ENCODE results near the gene HSD17B14.
"Not testable (repeated sequence)": the region's sequence is repeated elsewhere in the genome, so short reads cannot be mapped to it uniquely, and the experiment has no call there.

HSD17B14 gene

DNA sequence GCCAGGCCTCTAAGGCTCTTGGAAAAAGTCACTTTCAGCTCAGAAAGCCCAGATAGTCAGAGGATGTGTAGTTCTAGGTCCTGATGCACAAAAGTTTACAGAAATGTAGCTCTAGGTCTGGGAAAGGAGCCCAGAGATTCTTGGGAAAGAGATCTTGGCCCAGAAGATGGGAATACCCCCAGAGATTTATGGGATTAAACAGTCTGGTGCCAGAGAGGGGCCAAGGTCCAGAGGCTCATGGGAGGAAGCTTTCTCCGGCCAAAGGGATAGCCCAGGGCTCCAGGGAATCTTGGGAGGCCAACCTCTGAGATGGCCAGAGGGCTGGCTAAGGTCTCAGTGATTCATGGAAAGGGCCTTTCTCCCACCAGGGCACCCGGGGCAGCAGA is 40.6 kb downstream of the HSD17B14 start:
- DNase-seq = no peak

DNA sequence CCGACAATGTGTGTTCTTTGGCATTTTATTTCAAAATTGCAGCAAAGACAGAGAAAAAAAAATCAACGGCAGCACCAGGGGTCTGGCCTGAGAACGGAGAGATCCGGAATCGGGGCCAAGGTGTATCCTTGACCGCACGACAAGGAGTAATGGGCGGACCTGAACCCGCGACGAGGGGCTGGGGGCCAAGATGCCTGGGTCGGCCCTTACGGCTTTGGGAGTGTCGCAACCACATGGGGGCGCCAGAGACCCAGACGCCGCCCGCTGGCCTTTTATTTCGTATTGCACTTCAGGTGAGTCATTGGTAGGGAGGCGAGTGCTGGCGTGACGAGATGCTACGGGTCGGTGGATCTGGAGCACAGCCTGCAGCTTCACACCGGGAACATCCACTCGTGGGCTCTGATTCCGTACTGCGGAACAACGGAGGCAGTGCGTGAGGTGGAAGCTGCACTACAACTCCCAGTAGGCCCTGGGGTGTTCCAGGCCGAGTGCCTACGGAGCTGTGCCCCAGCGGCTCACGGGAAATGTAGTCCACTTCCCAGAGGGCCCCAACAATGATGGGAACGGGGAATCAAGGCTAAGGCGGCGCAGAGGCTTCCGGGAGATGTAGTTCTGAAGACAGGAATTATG is 41.1 kb downstream of the HSD17B14 start:
- peak; percentile 72 to 94 (median 86) for DNase-seq

DNA sequence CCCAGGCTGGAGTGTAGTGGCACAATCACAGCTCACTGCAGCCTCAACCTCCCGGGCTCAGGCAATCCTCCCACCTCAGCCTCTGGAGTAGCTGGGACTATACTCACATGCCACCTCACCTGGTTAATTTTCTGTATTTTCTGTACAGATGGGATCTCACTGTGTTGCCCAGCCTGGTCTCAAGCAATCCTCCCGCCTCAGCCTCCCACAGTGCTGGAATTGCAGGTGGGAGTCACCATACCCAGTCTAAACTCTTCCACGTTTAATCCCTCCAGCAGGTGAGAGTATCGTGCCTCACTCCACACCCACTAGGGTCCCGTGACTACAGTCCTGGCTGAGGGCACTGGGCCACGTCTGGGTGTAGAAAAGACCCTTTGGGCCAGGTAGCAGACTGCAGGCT is 42.0 kb downstream of the HSD17B14 start:
- DNase-seq = no peak

DNA sequence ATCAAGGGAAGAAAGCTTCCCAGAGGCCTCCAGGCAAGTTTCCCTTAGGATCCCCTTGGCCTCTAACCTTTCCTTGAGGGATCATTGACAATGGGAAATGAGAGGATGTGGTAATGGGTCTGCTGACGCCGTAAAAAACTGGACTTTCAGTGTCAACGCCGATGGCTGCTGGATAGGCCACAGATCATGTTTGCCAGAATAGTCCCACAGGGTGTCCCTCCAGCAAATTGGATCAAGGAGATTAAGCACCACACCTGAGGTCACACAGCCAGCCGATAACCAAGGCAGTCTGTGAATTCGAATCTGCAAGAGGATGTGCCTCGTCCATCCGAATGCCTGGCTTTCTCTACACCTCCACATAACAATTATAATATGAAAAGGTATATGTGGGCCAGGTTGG is 43.0 kb downstream of the HSD17B14 start:
- no peak for DNase-seq

DNA sequence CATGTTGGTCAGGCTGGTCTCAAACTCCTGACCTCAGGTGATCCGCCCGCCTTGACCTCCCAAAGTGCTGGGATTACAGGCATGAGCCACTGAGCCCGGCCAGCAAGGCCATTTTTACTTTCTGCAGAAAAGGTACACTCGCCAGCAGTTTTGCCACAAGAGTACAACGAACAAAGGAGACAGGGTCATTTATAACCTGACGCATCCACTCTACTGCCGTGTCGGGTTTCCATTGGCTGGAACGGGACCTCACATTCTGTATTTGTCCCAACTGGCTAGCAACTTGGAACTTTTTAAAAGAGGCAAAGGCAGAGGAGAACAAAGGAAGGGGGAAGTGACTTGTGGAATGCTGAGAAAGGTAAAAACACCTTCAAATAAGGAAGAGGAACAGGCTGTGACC is 49.0 kb downstream of the HSD17B14 start:
- not testable (repeated sequence) for DNase-seq

DNA sequence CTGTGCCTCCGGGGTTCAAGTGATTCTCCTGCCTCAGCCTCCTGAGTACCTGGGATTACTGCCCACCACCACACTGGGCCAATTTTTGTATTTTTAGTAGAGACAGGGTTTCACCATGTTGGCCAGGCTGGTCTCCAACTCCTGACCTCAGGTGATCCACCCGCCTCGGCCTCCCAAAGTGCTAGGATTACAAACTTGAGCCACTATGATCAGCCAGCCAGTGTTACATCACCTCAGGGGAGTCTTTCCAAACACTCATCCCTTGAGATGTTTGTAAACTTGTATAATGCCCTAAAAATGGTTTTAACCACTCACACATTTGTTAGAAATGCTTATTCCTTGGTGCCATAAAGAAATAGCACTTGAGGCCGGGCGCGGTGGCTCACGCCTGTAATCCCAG is 49.9 kb downstream of the HSD17B14 start:
- DNase-seq = not testable (repeated sequence)

DNA sequence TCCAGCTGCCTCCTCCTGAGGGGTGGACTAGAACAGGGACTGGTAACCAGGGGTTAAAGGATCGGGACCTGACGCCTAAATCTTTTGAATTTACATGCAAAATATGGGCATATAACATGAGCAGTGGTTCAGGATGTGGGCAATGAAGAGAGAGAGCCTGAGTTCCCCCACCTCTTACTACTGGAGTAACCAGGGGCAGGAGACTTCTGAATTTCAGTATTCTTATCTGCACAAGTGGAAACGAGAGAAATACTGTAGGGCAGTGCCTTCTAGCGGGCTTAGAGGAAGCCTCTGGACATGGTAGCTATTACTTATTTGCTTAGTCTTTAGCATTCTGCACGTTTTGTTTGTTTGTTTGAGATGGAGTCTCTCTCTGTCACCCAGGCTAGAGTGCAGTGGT is 51.8 kb downstream of the HSD17B14 start:
- DNase-seq = no peak

DNA sequence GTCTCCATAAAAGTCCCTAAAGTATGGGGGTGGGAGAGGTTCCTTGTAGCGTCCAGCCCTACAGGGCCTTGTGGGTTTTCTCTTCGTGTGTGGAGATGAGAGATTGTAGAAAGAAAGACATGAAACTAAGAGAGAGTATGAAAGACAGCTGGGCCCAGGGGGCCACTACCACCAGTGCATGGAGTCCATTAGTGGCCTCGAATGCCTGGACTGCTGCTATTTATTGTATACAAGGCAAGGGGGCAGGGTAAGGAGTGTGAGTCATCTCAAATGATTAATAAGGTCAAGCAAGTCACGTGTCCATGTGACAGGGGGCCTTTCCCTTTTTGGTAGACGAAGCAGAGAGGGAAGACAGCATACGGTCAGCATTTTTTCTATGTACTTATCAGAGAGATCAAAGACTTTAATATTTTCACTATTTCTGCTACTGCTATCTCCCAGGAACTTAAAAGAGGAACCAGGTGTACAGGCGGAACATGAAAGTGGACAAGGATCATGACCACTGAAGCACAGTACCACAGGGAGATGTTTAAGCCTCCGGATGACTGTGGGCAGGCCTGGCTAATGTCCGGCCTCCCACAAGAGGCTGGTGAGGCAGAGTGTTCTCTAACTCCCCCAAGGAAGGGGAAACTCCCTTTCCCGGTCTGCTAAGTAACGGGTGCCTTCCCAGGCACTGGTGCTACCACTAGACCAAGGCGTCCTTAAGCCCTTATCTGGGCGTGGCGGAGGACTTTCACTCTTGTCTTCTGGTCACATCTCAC is 55.5 kb downstream of the HSD17B14 start:
- DNase-seq = no peak

DNA sequence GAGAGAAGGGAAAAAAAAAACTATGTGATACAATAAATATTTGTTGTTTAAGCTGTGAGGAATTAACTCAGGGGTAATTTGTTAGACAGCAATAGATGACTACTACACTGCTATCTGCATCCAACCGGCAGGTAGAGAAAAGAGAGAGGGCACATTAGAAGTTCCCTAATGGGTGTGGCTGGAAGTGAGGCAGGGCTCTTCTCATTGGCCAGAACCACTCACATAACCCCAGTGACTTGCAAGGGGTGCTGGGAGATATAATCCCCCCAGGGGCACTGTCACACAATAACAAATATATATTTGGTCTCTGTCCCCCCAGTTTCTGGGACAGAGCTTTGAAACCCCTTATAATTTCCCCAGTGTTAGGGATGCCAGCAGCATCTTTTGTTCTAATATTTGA is 56.7 kb downstream of the HSD17B14 start:
- DNase-seq = no peak

DNA sequence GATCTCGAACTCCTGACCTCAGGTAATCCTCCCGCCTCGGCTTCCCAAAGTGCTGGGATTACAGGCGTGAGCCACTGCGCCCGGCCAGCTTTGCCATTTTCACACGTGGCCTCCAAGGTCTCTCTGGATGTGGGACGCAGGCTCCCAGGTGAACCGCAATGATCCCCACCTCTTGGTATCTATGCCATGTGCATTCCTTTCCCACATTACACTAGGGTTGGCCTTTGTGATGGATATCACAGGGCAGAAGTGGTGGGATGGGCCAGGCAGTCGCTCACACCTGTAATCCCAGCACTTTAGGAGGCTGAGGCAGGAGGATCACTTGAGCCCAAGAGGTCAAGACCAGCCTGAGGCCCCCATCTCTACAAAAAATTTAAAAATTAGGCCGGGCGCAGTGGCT is 58.6 kb downstream of the HSD17B14 start:
- DNase-seq = no peak

DNA sequence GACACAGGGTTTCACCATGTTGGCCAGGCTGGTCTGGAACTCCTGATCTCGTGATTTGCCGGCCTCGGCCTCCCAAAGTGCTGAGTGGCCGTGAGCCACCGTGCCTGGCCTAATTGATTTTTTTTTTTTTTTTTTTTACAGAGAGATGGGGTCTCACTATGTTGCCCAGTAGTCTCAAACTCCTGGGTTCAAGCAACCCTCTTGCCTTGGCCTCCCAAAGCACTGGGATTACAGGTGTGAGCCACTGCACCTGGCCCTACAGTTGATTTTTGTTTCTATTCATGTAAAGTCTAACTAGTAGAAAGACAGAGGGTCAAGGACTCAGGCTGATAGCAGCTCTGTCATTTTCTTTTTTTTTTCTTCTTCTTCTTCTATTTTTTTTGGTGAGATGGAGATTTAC is 59.2 kb downstream of the HSD17B14 start:
- DNase-seq = no peak

DNA sequence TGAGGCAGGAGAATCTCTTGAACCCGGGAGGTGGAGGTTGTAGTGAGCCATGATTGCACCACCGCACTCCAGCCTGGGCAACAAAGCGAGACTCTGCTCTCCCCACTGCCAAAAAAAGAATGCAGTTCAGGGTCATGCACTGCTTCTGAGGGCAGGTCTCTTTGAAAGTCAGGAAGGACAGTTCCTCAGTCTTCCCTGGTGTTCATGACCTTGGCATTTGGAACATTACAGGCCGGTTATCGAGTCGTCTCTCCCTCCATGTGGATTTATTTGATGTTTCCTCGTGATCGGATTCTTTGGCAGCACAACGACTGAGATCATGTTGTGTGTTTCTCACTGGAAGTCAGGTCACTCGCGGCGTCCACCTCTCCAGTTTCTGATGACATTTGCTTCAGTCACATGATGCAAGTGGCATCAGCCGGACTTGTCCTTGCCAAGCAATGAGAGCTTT is 63.8 kb downstream of the HSD17B14 start:
- DNase-seq = no peak

DNA sequence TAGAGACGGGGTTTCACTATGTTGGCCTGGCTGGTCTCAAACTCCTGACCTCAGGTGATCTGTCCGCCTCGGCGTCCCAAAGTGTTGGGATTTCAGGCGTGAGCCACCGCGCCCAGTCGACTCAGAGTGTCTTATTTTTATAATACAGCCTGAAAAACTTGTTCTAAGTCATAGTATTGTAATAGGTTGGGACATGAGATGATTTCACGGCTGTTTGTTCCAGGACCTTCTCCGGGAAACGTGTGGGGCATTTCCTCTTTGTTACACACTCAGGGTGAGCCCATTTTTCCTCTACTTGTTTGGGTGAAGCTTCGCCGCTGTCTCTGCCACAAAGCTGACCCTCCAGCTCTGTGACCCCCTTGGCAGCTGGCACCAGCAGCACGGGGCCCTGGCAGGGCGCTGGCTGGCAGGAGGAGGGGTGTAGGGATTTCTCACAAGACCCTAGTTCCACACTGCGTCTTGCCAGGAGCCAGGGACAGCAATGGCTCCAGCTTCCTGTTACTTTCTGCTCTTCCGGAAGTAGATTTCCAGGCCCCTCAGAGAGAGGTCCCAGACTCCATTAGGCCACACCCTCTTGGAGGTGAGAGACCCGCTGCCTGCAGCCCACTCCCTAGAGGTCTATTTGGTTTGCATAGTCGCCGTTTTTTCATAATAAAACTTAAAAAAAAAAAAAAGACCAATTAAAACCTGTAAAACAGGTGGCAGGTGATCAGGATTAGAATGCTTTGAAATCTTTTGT is 65.4 kb downstream of the HSD17B14 start:
- DNase-seq = no peak

DNA sequence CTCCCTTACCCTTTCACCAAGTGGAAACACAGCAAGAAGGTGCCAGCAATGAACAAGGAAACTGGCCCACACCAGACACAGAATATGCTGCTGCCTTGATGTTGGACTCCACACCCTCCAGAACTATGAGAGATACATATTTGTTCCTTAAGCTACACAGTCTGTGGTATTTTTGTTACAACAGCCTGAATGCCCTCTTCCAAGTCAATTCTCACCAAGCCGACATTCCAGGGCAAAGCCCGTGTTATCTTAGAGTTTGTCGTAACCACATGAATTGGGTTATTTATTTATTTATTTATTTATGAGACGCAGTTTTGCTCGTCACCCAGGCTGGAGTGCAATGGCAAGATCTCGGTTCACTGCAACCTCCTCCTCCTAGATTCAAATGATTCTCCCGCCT is 66.0 kb downstream of the HSD17B14 start:
- no peak for DNase-seq

DNA sequence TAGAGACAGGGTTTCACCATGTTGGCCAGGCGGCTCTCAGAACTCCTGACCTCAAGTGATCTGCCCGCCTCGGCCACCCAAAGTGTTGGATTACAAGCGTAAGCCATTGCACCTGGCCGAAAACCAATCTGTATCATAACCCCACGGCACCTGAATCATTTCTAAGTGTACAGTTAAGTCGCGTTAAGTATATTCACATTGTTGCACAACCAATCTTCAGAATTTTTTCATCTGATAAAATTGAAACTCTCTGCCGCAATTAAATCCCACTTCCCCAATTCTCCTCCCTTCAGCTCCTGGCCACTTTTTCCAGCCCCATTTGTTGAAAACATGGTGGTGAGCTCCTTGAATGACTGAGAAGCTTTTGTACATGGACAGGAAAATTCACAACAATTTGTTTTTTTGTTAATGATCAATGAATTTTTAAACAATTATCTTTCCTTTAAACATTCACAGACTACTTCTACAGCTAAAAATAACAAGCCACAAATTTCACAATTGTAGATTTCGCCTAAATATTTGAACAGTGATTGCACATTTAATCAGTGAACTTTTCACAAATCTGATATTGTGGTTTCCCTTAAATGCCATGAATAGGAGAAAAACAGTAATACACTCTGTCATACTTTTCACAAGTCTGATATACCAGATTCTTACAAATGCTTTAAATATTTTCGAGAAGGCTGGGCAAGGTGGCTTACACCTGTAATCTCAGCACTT is 67.1 kb downstream of the HSD17B14 start:
- DNase-seq = no peak

DNA sequence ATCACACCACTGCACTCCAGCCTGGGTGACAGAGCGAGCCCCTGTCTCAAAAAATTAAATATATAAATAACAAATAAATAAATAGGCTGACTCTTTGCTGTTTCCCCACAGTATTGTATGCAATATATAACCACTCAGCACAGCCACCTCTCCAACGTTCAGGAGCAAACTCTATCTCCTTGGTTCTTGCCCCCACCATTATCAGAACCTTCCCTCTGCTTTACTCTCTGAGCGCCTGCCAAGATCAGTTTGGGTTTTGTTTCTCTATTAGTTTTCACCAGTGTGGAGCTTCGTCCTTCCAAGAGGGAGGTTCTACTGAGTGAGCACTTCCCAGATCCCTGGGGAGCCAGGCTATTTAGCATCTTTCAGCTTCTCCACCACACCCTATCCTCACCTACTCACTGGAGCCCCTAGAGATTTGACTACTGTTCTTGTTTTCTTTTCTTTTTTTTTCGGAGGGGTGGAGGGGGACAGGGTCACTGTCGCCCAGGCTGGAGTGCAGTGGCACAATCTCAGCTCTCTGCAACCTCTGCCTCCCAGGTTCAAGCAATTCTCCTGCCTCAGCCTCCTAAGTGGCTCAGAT is 68.0 kb downstream of the HSD17B14 start:
- not testable (repeated sequence) for DNase-seq

DNA sequence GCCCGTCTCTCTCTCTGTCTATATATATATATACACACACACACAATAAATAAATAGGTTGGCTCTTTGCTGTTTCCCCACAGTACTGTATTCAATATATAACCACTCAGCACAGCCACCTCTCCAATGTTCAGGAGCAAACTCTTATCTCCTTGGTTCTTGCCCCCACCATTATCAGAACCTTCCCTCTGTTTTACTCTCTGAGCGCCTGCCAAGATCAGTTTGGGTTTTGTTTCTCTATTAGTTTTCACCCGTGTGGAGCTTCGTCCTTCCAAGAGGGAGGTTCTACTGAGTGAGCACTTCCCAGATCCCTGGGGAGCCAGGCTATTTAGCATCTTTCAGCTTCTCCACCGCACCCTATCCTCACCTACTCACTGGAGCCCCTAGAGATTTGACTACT is 70.5 kb downstream of the HSD17B14 start:
- not testable (repeated sequence) for DNase-seq
